Ovary (tissue), 10 donors: Measurements from ENCODE around the gene IQCF6. TPM values are rescaled to one million over a fixed set of nuclear protein-coding genes. Genes with fewer than 3 reads are reported as not detected.

Source experiments
- DNase-seq, 5 donors: peaks; one replicate each; pipeline ENCODE4 v3.0.0-alpha.2; 2019 to 2020
- H3K27ac ChIP-seq, 2 donors: fragments of 200-600 bp; one replicate each; pipeline versions ENCODE4 v1.5.1 to v1.8.0; 2019 to 2022
- H3K27me3 ChIP-seq: fragments of 200-600 bp; one replicate; pipeline ENCODE4 v1.8.0; 2022
- H3K36me3 ChIP-seq: fragments of 200-600 bp; sonication (generic); one replicate; pipeline ENCODE4 v1.5.1; 2019
- H3K4me1 ChIP-seq: one replicate; pipeline ENCODE4 v1.8.1; 2013; ENCODE audit warnings: mild to moderate bottlenecking, moderate library complexity; ENCODE audit not compliant: insufficient read depth
- H3K4me3 ChIP-seq: fragments of 200-600 bp; sonication (generic); one replicate; pipeline ENCODE4 v1.5.1; 2017
- H3K9me3 ChIP-seq, 2 donors: fragments of 200-600 bp in 1 of 2; sonication (generic) in 1 of 2; one replicate each; pipeline versions ENCODE4 v1.5.1 to v1.8.1; 2013 to 2019; ENCODE audit warnings: mild to moderate bottlenecking in 1 of 2, moderate library complexity in 1 of 2
- EP300 ChIP-seq: sonication (generic); formaldehyde crosslinking; IDR thresholded peaks from one replicate; pipeline ENCODE4 v1.6.1; 2017; ENCODE audit warnings: antibody characterized with exemption
- POLR2A ChIP-seq: fragments of 450-650 bp; IDR thresholded peaks from one replicate; pipeline ENCODE4 v1.6.1; 2017; ENCODE audit warnings: antibody characterized with exemption, mild to moderate bottlenecking, moderate library complexity
- WGBS, 3 donors: extraction: QIAGEN DNeasy Blood & Tissue Kit in 1 of 3; methylation state at CpG; one replicate each; pipeline versions ENCODE4 v1.1.5 to v1.1.7; 2013 to 2017; 5-methylcytosine and 5-hydroxymethylcytosine counted together
- intact Hi-C, 4 donors: fragments of 100-400 bp; cut with DNase I; formaldehyde crosslinking; loops; one replicate each; pipeline versions ENCODE4 v1.11.0 to v1.15.1; 2022 to 2023
- long read RNA-seq, 3 donors: library from polyadenylated mRNA in 2 of 3; unstranded in 2 of 3; transcript quantifications; one replicate each; pipeline ENCODE4 v2.0.0 and lab custom pipeline, GENCODE V29; 2021 to 2026
- polyA plus RNA-seq, 2 donors: library from polyadenylated mRNA; stranded (reverse); fragments of 200-250 nt in 1 of 2; fragments of 350-450 nt in 1 of 2; fragmentation: Illumina TruSeq in 1 of 2; extraction: RNeasy Lipid Tissue Mini Kit (QIAGEN cat#74804) in 1 of 2; gene quantifications; one replicate each; pipeline ENCODE4 v1.2.3, GENCODE V29; 2013 to 2014
- total RNA-seq, 7 donors: library from RNA; depleted of rRNA in 2 of 7; stranded (reverse); fragments of >200 nt in 2 of 7; fragmentation: NEBNext Ultra II Directional in 3 of 7; extraction: Animal tissue kit (Norgen Biotek cat#: 25700) in 3 of 7; gene quantifications; one replicate each; pipeline versions ENCODE4 v1.1.0 to v1.2.4, GENCODE V29; 2016 to 2023
- TF ChIP-seq, protein P1 (sequence below), 3 donors: fragments of 450-650 bp in 2 of 3; fragments of 200-600 bp in 1 of 3; IDR thresholded peaks; one replicate each; pipeline versions ENCODE4 v1.5.1 to v1.8.0; 2016 to 2022; ENCODE audit warnings: antibody characterized with exemption in 3 of 3, mild to moderate bottlenecking in 1 of 3
- donor health status: DM: no; HTN: no; CAD: no; lungs with moderate emphysema.
- donor health status: DM: no; HTN: no; CAD: no.
- donor health status: Bipolar disorder and iron deficiency.
- donor health status: DM: yes; HTN: yes; CAD: no.
- donor health status: DM: no; HTN: no; CAD: no.
- donor health status: DM: yes; HTN: yes; CAD: no.

IQCF6 gene
- total RNA-seq (not detected), polyA plus RNA-seq (not detected)
- long read RNA-seq, donor 1, result 0 reads
- long read RNA-seq, donor 2, result 0 reads
- long read RNA-seq, donor 3, result 0 reads

GRCh38 chr3:51779137-51779536 is at the start of gene IQCF6:
TSS of gene IQCF6 (minus strand) at chr3:51779237. CDS start at chr3:51779224, 13 bp downstream.
- Histone ChIP-seq H3K4me1 (no peaks in the 10 kb centered on the region), H3K27ac (no peak within 1 kb of the TSS), H3K27me3 (no peaks in the 10 kb centered on the region), H3K36me3 (no peaks in the 10 kb centered on the region), H3K9me3 (no peaks in the 10 kb centered on the region), H3K4me3 (no peak within 1 kb of the TSS)
- 91 to 95% (median 93%) methylated on average over 5 of the region's 5 CpGs for WGBS, 3 donors
- intact Hi-C loops, result no loop called here
- no peak for TF ChIP-seq EP300
- TF ChIP-seq, protein P1, sequence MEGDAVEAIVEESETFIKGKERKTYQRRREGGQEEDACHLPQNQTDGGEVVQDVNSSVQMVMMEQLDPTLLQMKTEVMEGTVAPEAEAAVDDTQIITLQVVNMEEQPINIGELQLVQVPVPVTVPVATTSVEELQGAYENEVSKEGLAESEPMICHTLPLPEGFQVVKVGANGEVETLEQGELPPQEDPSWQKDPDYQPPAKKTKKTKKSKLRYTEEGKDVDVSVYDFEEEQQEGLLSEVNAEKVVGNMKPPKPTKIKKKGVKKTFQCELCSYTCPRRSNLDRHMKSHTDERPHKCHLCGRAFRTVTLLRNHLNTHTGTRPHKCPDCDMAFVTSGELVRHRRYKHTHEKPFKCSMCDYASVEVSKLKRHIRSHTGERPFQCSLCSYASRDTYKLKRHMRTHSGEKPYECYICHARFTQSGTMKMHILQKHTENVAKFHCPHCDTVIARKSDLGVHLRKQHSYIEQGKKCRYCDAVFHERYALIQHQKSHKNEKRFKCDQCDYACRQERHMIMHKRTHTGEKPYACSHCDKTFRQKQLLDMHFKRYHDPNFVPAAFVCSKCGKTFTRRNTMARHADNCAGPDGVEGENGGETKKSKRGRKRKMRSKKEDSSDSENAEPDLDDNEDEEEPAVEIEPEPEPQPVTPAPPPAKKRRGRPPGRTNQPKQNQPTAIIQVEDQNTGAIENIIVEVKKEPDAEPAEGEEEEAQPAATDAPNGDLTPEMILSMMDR (IDR thresholded peaks at IDR 0.05), result no peak
- TF ChIP-seq POLR2A, result no peak
- DNase-seq, result no peak

DNA sequence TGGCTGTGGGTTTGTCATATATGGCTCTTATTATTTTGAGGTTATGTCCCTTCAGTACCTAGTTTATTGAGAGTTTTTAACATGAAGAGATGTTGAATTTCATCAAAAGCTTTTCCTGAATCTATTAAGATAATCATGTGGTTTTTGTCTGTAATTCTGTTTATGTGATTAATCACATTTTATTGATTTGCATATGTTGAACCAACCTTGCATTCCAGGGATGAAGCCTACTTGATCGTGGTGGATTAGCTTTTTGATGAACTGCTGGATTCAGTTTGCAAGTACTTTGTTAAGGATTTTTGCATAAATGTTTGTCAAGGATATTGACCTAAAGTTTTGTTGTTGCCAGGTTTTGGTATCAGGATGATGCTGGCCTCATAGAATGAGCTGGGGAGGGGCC is 49.3 kb upstream of the IQCF6 start:
- no peak overlapping the region for H3K27ac ChIP-seq
- no peaks in the 10 kb centered on the region for H3K36me3 ChIP-seq
- H3K27me3 ChIP-seq, result no peaks in the 10 kb centered on the region
- TF ChIP-seq POLR2A, result no peak
- TF ChIP-seq, protein P1 (IDR thresholded peaks at IDR 0.05), result no peak
- TF ChIP-seq EP300, result no peak
- 73 to 84% (median 81%) methylated on average over 1 of the region's 1 CpG for WGBS, 3 donors
- H3K4me3 ChIP-seq, result no peak overlapping the region
- DNase-seq, result no peak
- no peaks in the 10 kb centered on the region for H3K4me1 ChIP-seq
- intact Hi-C loops, result no loop called here
- H3K9me3 ChIP-seq, result no peaks in the 10 kb centered on the region

DNA sequence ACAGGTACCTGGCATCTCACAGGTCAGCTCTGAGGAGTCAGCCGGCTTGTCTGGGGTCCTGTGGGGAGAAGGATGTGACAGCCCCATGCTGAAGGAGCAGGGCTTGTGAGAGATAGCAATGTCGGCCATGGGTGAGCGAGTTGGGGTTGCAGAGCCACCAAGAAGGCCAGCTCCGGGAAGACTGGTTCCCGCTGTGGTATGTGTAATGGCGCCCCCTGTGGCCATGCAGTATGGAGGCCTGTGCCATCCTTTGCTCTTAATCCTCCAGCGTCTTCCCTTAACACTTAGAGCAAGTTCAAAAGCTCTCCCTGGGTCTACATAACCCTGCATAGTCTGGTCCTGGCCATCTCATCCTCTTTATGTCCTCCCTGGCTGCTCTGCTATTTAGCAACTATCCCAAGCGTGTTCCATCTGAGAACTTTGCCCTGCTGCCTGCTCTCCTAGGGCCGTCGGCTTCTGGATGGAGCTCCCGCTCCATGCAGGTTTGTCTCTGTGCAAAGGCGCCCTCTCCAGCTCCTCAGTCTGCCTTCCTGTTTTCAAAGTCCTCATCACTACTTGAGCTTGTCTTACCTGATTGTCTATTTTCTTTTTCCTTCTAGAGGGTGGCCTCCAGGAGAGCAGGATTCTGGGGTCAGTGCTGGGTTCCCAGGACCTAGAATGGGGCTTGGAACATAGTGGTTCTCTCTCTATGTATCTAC is 40.8 kb upstream of the IQCF6 start:
- TF ChIP-seq EP300, result no peak
- TF ChIP-seq POLR2A, result no peak
- TF ChIP-seq, protein P1 (IDR thresholded peaks at IDR 0.05), result no peak
- Histone ChIP-seq H3K27me3 (no peaks in the 10 kb centered on the region), H3K4me3 (no peak overlapping the region), H3K27ac (no peak overlapping the region), H3K36me3 (no peaks in the 10 kb centered on the region), H3K9me3 (no peaks in the 10 kb centered on the region), H3K4me1 (no peaks in the 10 kb centered on the region)
- DNase-seq, result no peak
- intact Hi-C loops, result no loop called here
- 43 to 50% (median 47%) methylated on average over 12 of the region's 12 CpGs for WGBS, 3 donors

GRCh38 chr3:51819151-51819550 is 40.1 kb upstream of the IQCF6 start:
- TF ChIP-seq, protein P1 (IDR thresholded peaks at IDR 0.05), result no peak
- TF ChIP-seq EP300, result no peak
- no peak for TF ChIP-seq POLR2A
- Histone ChIP-seq H3K9me3 (no peaks in the 10 kb centered on the region), H3K36me3 (no peaks in the 10 kb centered on the region), H3K4me1 (no peaks in the 10 kb centered on the region), H3K4me3 (no peak overlapping the region), H3K27ac (no peak overlapping the region), H3K27me3 (no peaks in the 10 kb centered on the region)
- 87 to 89% (median 88%) methylated on average over 15 of the region's 15 CpGs for WGBS, 3 donors
- intact Hi-C loops, result no loop called here
- no peak for DNase-seq
